Endodermal cell (in vitro differentiated cells): ENCODE results near the gene GALNT17. TPM values are rescaled to one million over a fixed set of nuclear protein-coding genes. Genes with fewer than 3 reads are reported as not detected.

Experiments used
- DNase-seq: peaks from one replicate; pipeline ENCODE4 v3.0.0-alpha.2; 2017
- H3K27ac ChIP-seq: 2 replicates; pipeline ENCODE4 v1.5.1; 2013; ENCODE audit warnings: mild to moderate bottlenecking, low read depth, low read length, moderate library complexity
- H3K27me3 ChIP-seq: 2 replicates; pipeline ENCODE4 v1.6.1; 2013; ENCODE audit warnings: mild to moderate bottlenecking, low read length, moderate library complexity; ENCODE audit not compliant: insufficient read depth, control insufficient read depth, poor library complexity, severe bottlenecking
- H3K36me3 ChIP-seq: 2 replicates; pipeline ENCODE4 v1.7.0; 2013; ENCODE audit warnings: mild to moderate bottlenecking, low read length, moderate library complexity; ENCODE audit not compliant: control insufficient read depth, insufficient read depth
- H3K4me1 ChIP-seq: one replicate; pipeline ENCODE4 v1.7.0; 2013; ENCODE audit warnings: low read length; ENCODE audit not compliant: control insufficient read depth, insufficient read depth
- H3K4me3 ChIP-seq: 2 replicates; pipeline ENCODE4 v1.5.1; 2013; ENCODE audit warnings: mild to moderate bottlenecking, low read length, moderate library complexity
- H3K9ac ChIP-seq: 2 replicates; pipeline ENCODE4 v1.6.1; 2013; ENCODE audit warnings: mild to moderate bottlenecking, low read length, moderate library complexity; ENCODE audit not compliant: poor library complexity, severe bottlenecking; ENCODE audit errors: extremely low read depth
- H3K9me3 ChIP-seq: 2 replicates; pipeline ENCODE4 v1.6.1; 2013; ENCODE audit warnings: mild to moderate bottlenecking, low read length, moderate library complexity; ENCODE audit not compliant: control insufficient read depth
- H3K27ac Mint-ChIP-seq: 2 replicates; pipeline ENCODE4 v1.8.0; 2020; ENCODE audit warnings: mixed read lengths
- H3K27me3 Mint-ChIP-seq: 2 replicates; pipeline ENCODE4 v1.8.0; 2021; ENCODE audit warnings: mild to moderate bottlenecking, mixed read lengths; ENCODE audit not compliant: insufficient read depth
- H3K36me3 Mint-ChIP-seq: 2 replicates; pipeline ENCODE4 v1.8.0; 2020; ENCODE audit warnings: low read depth, mixed read lengths
- H3K4me1 Mint-ChIP-seq: 2 replicates; pipeline ENCODE4 v1.8.0; 2020; ENCODE audit warnings: mixed read lengths
- H3K4me3 Mint-ChIP-seq: 2 replicates; pipeline ENCODE4 v1.8.0; 2020; ENCODE audit warnings: mild to moderate bottlenecking, moderate library complexity, mixed read lengths
- H3K9me3 Mint-ChIP-seq: 2 replicates; pipeline ENCODE4 v1.8.0; 2020; ENCODE audit warnings: mild to moderate bottlenecking, mixed read lengths
- CTCF ChIP-seq: fragments of 200-600 bp; sonication (generic); conservative IDR thresholded peaks from 2 replicates; pipeline ENCODE4 v1.5.0; 2021; ENCODE audit warnings: antibody characterized with exemption, mild to moderate bottlenecking
- WGBS, 2 experiments: methylation state at CpG; one replicate each; pipeline versions ENCODE4 v1.1.5 to v1.1.7; 2013; ENCODE audit warnings: missing lambda C conversion rate in 2 of 2, mixed read lengths in 1 of 2; ENCODE audit not compliant: insufficient coverage in 1 of 2, insufficient read length in 1 of 2; 5-methylcytosine and 5-hydroxymethylcytosine counted together
- total RNA-seq, 2 donors: library from RNA; stranded (reverse); fragmentation: NEBNext Ultra II Directional in 1 of 2; extraction: Animal tissue kit (Norgen Biotek cat#: 25700) in 1 of 2; gene quantifications; 2 replicates in 1 of 2; 3 replicates in 1 of 2; pipeline ENCODE4 v1.2.1, GENCODE V29; 2021

Gene GALNT17
- total RNA-seq, 2 donors from 2014 or later = 60.4 to 61.3 TPM

DNA sequence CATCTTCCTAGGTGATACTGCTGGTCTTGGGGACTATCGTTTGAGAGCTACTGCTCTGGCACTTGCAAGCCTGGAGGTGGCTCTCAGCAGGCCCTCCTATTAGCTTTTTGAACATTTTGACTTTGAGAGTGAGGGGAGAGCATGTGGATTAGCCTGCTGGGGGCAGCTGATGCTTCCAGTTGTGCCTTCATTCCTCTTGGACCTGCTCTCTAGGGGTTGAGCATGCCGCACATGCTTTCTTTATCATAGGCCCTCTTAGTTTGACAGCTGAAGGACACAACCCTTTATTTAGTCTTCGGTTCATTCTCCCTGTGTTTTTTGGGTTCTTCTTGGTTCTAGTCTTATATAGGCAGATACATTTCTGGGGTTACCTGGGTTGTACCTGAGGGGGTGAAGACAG is 132.1 kb downstream of the GALNT17 start:
- peaks cover 21% of the 10 kb centered on the region for H3K4me1 Mint-ChIP-seq
- no peak for DNase-seq
- H3K27ac ChIP-seq = no peak overlapping the region
- H3K4me1 ChIP-seq = peaks cover 9% of the 10 kb centered on the region
- H3K9me3 Mint-ChIP-seq = peaks cover 30% of the 10 kb centered on the region
- 96% methylated on average over 3 of the region's 3 CpGs; no CpG with 5 or more reads in 1 of the 2 experiments for WGBS, 2 experiments
- H3K4me3 Mint-ChIP-seq = no peak overlapping the region
- H3K27me3 ChIP-seq = no peaks in the 10 kb centered on the region
- no peak for TF ChIP-seq CTCF
- H3K4me3 ChIP-seq = peak overlapping the region; percentile 30
- no peak overlapping the region for H3K9ac ChIP-seq
- peaks cover 47% of the 10 kb centered on the region for H3K36me3 Mint-ChIP-seq
- no peaks in the 10 kb centered on the region for H3K27me3 Mint-ChIP-seq
- H3K27ac Mint-ChIP-seq = no peak overlapping the region
- peaks cover 36% of the 10 kb centered on the region for H3K36me3 ChIP-seq
- H3K9me3 ChIP-seq = peaks cover 40% of the 10 kb centered on the region

DNA sequence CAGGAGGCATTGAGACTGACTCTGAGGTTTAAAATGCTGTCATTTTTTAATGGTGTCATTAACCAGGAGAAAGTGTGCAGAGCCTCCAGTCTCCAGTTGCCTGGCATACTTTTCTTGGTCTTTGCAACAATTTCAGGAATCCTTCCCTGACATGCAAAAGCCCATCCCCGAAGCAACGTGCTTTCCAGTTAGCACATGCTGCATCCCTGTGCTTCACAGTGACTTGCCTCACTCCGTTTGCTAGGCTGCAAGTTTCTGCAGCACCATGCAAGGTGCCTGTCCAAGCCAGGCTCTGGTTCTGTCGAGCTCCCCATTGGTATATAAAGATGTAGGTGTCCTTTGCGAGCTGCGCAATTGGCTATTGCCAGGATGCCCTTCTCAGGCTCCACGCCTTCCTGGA is 135.0 kb downstream of the GALNT17 start:
- Mint-ChIP-seq H3K4me3 (no peak overlapping the region), H3K27me3 (no peaks in the 10 kb centered on the region), H3K9me3 (peaks cover 32% of the 10 kb centered on the region), H3K27ac (no peak overlapping the region), H3K4me1 (peaks cover 38% of the 10 kb centered on the region), H3K36me3 (peaks cover 40% of the 10 kb centered on the region)
- DNase-seq = peak; percentile 54
- Histone ChIP-seq H3K9ac (no peak overlapping the region), H3K4me3 (no peak overlapping the region), H3K4me1 (peaks cover 13% of the 10 kb centered on the region), H3K27me3 (no peaks in the 10 kb centered on the region), H3K9me3 (peaks cover 42% of the 10 kb centered on the region), H3K27ac (no peak overlapping the region), H3K36me3 (peaks cover 28% of the 10 kb centered on the region)
- no peak for TF ChIP-seq CTCF
- WGBS, 2 experiments = 88 to 92% methylated on average over 2 to 7 of the region's 7 CpGs

GRCh38 chr7:71267734-71268469 is 136.0 kb downstream of the GALNT17 start:
- peaks cover 41% of the 10 kb centered on the region for H3K36me3 Mint-ChIP-seq
- no peak overlapping the region for H3K27ac ChIP-seq
- no peaks in the 10 kb centered on the region for H3K27me3 ChIP-seq
- peak overlapping the region; percentile 48 for H3K27ac Mint-ChIP-seq
- no peaks in the 10 kb centered on the region for H3K27me3 Mint-ChIP-seq
- no peak overlapping the region for H3K4me3 ChIP-seq
- H3K4me1 ChIP-seq = peaks cover 13% of the 10 kb centered on the region
- 87 to 100% methylated on average over 1 to 5 of the region's 5 CpGs for WGBS, 2 experiments
- peak; percentile 75 for DNase-seq
- peaks cover 35% of the 10 kb centered on the region for H3K9me3 ChIP-seq
- H3K9ac ChIP-seq = no peak overlapping the region
- no peak overlapping the region for H3K4me3 Mint-ChIP-seq
- H3K9me3 Mint-ChIP-seq = peaks cover 36% of the 10 kb centered on the region
- peak; percentile 59 for TF ChIP-seq CTCF
- peaks cover 27% of the 10 kb centered on the region for H3K36me3 ChIP-seq
- H3K4me1 Mint-ChIP-seq = peaks cover 38% of the 10 kb centered on the region
